OCI-LY3 (cell line): Measurements from ENCODE around the gene BRD1.

Experiments
- EZH2phosphoT487 ChIP-seq: fragments of 200-600 bp; shearing (Covaris generic); IDR thresholded peaks from 2 replicates; pipeline ENCODE4 v1.6.1; 2018; ENCODE audit warnings: antibody characterized with exemption, mixed run types, low read depth
- TF ChIP-seq, protein P1 (sequence below): fragments of 200-600, 300-600 bp; sonication (generic); IDR thresholded peaks from 2 replicates; pipeline ENCODE4 v1.5.1; 2014; ENCODE audit warnings: antibody characterized with exemption, low read length, low read depth

DNA sequence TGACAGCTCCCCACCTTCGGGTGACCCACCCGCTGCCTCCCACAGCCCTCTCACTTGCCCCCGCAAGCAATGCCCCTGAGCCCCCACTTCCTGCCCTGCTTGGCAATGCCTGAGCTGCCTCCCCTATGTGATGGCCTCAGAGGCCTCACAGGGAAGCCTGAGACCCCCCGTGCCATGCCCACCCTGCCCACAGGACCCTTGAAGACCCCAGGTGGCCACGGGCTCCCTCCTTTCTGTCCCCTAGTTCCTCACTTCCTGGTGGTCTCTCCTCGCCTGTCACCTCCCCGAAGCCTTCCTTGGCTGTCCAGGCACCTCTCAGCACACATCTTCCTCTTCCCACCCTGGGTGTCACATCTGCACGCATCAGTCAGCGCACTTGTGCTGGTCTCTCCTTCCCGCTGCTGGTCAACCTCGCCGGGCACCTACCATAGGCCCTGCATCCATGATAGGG is 90.5 kb downstream of the BRD1 start:
- TF ChIP-seq, protein P1, sequence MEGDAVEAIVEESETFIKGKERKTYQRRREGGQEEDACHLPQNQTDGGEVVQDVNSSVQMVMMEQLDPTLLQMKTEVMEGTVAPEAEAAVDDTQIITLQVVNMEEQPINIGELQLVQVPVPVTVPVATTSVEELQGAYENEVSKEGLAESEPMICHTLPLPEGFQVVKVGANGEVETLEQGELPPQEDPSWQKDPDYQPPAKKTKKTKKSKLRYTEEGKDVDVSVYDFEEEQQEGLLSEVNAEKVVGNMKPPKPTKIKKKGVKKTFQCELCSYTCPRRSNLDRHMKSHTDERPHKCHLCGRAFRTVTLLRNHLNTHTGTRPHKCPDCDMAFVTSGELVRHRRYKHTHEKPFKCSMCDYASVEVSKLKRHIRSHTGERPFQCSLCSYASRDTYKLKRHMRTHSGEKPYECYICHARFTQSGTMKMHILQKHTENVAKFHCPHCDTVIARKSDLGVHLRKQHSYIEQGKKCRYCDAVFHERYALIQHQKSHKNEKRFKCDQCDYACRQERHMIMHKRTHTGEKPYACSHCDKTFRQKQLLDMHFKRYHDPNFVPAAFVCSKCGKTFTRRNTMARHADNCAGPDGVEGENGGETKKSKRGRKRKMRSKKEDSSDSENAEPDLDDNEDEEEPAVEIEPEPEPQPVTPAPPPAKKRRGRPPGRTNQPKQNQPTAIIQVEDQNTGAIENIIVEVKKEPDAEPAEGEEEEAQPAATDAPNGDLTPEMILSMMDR = no peak
- no peak for TF ChIP-seq EZH2phosphoT487
